HL-60 (cell line): ENCODE results near the gene EFNA4.

Experiments
- DNase-seq, 2 experiments: peaks; one replicate each; pipeline ENCODE4 v3.0.0-alpha.2; 2010 to 2020; ENCODE audit warnings: low read depth in 1 of 2, low spot score in 1 of 2
- H3K27ac ChIP-seq: fragments of 250-450 bp; sonication (Bioruptor Pico); replicated peaks from 2 replicates; pipeline ENCODE4 v1.5.1; 2020; ENCODE audit warnings: mild to moderate bottlenecking, moderate library complexity
- H3K27me3 ChIP-seq: fragments of 250-450 bp; sonication (Bioruptor Pico); 2 replicates; pipeline ENCODE4 v1.5.1; 2021; ENCODE audit warnings: mild to moderate bottlenecking, moderate library complexity; ENCODE audit not compliant: insufficient read depth, poor library complexity, severe bottlenecking
- H3K4me3 ChIP-seq: replicated peaks from 2 replicates; pipeline ENCODE4 v1.5.1; 2011; ENCODE audit warnings: mild to moderate bottlenecking, control low read depth, low read length; ENCODE audit not compliant: insufficient read depth
- GABPA ChIP-seq: IDR thresholded peaks from 2 replicates; pipeline ENCODE4 v1.6.1; 2012; ENCODE audit warnings: low read depth
- POLR2AphosphoS5 ChIP-seq: IDR thresholded peaks from 2 replicates; pipeline ENCODE4 v1.6.1; 2012; ENCODE audit warnings: low read depth
- SPI1 ChIP-seq: IDR thresholded peaks from 2 replicates; pipeline ENCODE4 v1.6.1; 2012; ENCODE audit warnings: low read depth, mild to moderate bottlenecking, borderline replicate concordance
- TF ChIP-seq, protein P1 (sequence below): IDR thresholded peaks from 2 replicates; pipeline ENCODE4 v1.6.1; 2012; ENCODE audit warnings: low read depth; ENCODE audit not compliant: insufficient replicate concordance
- TF ChIP-seq, protein P2 (sequence below): IDR thresholded peaks from one replicate; pipeline ENCODE4 v1.5.1; 2011; ENCODE audit warnings: low read length, control low read depth, inconsistent platforms; ENCODE audit not compliant: insufficient read depth

The EFNA4 gene

DNA sequence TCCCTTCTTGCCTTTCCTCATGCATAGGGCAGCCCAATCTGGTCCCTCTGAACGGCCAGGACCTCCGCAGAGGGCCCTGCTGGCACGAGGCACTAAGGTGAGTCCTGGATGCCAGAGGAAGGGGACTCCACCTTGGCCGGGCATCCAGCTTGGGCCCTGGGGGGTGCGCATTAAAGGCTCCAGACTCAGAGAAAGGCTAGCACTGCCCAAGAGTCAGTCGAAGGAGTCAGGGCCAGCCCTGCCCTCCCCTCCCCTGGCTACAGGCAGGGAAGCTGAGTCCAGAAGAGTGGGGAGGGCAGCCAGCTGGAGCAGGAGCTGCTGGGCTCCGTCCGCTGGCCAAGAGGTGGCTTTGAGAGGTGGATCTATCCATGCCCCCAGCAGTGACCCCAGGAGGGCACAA lies 2.8 kb upstream of the EFNA4 start:
- H3K27me3 ChIP-seq = no peaks in the 10 kb centered on the region
- no peak for TF ChIP-seq GABPA
- TF ChIP-seq, protein P1, sequence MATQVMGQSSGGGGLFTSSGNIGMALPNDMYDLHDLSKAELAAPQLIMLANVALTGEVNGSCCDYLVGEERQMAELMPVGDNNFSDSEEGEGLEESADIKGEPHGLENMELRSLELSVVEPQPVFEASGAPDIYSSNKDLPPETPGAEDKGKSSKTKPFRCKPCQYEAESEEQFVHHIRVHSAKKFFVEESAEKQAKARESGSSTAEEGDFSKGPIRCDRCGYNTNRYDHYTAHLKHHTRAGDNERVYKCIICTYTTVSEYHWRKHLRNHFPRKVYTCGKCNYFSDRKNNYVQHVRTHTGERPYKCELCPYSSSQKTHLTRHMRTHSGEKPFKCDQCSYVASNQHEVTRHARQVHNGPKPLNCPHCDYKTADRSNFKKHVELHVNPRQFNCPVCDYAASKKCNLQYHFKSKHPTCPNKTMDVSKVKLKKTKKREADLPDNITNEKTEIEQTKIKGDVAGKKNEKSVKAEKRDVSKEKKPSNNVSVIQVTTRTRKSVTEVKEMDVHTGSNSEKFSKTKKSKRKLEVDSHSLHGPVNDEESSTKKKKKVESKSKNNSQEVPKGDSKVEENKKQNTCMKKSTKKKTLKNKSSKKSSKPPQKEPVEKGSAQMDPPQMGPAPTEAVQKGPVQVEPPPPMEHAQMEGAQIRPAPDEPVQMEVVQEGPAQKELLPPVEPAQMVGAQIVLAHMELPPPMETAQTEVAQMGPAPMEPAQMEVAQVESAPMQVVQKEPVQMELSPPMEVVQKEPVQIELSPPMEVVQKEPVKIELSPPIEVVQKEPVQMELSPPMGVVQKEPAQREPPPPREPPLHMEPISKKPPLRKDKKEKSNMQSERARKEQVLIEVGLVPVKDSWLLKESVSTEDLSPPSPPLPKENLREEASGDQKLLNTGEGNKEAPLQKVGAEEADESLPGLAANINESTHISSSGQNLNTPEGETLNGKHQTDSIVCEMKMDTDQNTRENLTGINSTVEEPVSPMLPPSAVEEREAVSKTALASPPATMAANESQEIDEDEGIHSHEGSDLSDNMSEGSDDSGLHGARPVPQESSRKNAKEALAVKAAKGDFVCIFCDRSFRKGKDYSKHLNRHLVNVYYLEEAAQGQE = no peak
- TF ChIP-seq, protein P2, sequence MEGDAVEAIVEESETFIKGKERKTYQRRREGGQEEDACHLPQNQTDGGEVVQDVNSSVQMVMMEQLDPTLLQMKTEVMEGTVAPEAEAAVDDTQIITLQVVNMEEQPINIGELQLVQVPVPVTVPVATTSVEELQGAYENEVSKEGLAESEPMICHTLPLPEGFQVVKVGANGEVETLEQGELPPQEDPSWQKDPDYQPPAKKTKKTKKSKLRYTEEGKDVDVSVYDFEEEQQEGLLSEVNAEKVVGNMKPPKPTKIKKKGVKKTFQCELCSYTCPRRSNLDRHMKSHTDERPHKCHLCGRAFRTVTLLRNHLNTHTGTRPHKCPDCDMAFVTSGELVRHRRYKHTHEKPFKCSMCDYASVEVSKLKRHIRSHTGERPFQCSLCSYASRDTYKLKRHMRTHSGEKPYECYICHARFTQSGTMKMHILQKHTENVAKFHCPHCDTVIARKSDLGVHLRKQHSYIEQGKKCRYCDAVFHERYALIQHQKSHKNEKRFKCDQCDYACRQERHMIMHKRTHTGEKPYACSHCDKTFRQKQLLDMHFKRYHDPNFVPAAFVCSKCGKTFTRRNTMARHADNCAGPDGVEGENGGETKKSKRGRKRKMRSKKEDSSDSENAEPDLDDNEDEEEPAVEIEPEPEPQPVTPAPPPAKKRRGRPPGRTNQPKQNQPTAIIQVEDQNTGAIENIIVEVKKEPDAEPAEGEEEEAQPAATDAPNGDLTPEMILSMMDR = no peak

DNA sequence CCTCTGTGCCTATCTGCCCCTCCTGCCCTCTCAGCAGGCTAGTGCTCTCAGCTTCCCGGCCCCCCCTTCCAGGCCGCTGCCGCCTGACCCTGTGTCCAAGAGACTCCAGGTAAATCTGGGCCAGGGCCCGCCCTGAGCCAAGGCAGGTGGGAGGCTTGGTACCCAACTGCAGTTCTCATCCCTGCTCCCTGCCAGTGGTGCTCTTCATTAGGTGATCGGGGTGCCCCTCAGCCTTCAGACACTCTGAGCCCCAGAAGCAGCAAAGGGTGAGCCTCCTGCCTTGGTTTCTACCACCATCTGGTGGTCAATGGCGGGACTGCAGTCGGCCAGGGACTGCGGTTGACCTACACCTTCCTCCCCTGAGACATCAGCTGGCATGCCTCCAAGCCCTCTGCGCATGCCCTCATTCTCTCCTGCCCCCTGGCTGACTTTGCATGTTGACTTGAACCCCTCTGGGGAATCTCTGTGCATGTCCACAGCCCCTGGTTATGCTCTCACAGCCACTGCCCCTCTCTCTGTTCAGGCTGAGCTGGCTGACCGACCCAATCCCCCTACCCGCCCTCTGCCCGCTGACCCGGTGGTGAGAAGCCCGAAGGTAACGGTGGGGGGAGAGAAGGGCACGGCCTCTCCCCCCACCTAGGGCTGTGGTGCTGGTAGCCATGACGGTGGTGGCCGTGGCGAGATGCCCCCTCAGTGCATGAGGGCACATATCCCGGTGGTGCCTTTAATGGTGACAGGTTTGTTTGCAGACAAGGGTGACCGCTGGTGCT lies 2.0 kb upstream of the EFNA4 start:
- H3K4me3 ChIP-seq = no peak overlapping the region
- DNase-seq = peak; percentile 78 to 90
- H3K27me3 ChIP-seq = no peaks in the 10 kb centered on the region
- TF ChIP-seq, protein P2 = peak; percentile 100
- TF ChIP-seq, protein P1 = no peak
- TF ChIP-seq POLR2AphosphoS5 = peak; percentile 69
- TF ChIP-seq GABPA = no peak
- TF ChIP-seq SPI1 = no peak
- H3K27ac ChIP-seq = no peak overlapping the region

More for the DNA sequence above, 2.8 kb upstream of the EFNA4 start:
- DNase-seq = no peak
- no peak overlapping the region for H3K4me3 ChIP-seq
- no peak overlapping the region for H3K27ac ChIP-seq

DNA sequence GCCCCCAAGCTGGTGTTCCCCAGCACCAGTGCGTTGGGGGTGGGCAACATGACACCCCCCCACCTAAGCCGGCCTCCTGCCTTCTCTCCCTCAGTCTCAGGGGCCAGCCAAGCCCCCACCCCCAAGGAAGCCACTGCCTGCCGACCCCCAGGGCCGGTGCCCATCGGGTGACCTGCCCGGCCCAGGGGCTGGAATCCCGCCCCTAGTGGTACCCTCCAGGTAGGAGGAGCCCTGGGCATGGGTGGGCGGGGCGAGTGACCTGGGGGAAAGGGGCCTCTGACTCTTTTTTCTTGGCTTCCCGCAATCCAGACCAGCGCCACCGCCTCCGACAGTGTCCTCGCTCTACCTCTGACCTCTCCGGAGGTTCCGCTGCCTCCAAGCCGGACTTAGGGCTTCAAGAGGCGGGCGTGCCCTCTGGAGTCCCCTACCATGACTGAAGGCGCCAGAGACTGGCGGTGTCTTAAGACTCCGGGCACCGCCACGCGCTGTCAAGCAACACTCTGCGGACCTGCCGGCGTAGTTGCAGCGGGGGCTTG lies 1.3 kb upstream of the EFNA4 start:
- DNase-seq = no peak
- no peak overlapping the region for H3K4me3 ChIP-seq
- H3K27ac ChIP-seq = no peak overlapping the region
- TF ChIP-seq, protein P1 = no peak
- no peaks in the 10 kb centered on the region for H3K27me3 ChIP-seq
